Body of pancreas (tissue), 4 donors: ENCODE measurements around the gene REXO4. TPM values are rescaled to one million over a fixed set of nuclear protein-coding genes. Genes with fewer than 3 reads are reported as not detected.
A peak's percentile ranks its signal among the peaks of the same experiment; 100 is the strongest.

Experiments
- ATAC-seq: fragments of 150-250 bp; one replicate; pipeline ENCODE4 v1.9.1; 2016
- DNase-seq, 4 donors: peaks; one replicate each; pipeline ENCODE4 v3.0.0-alpha.2; 2019
- H3K27ac ChIP-seq, 4 donors: fragments of 200-600 bp; sonication (generic); 1 replicate in 3 of 4; 2 replicates in 1 of 4; pipeline versions ENCODE4 v1.5.1 to v1.6.1; 2016 to 2019; ENCODE audit warnings: mild to moderate bottlenecking in 1 of 4, mixed read lengths in 1 of 4, moderate library complexity in 1 of 4
- H3K27me3 ChIP-seq, 2 donors: fragments of 200-600 bp; sonication (generic); one replicate each; pipeline ENCODE4 v1.6.0; 2016; ENCODE audit warnings: mild to moderate bottlenecking in 1 of 2
- H3K36me3 ChIP-seq, 2 donors: fragments of 200-600 bp; sonication (generic); replicated peaks in 1 of 2; 2 replicates each; pipeline ENCODE4 v1.5.1; 2016; ENCODE audit warnings: low read depth in 2 of 2; ENCODE audit not compliant: insufficient read depth in 1 of 2
- H3K4me1 ChIP-seq: fragments of 200-600 bp; sonication (generic); one replicate; pipeline ENCODE4 v1.6.0; 2016
- H3K4me3 ChIP-seq, 2 donors: fragments of 200-600 bp; sonication (generic); 1 replicate in 1 of 2; 2 replicates in 1 of 2; pipeline ENCODE4 v1.5.1; 2016 to 2019
- H3K9me3 ChIP-seq, 3 donors: fragments of 200-600 bp; sonication (generic); 1 replicate in 2 of 3; 2 replicates in 1 of 3; pipeline ENCODE4 v1.5.1; 2016
- CTCF ChIP-seq, 7 experiments: fragments of 450-650 bp in 4 of 7; fragments of 200-600 bp in 3 of 7; sonication (generic) in 3 of 7; IDR thresholded peaks; one replicate each; pipeline ENCODE4 v1.5.1; 2016 to 2019; ENCODE audit warnings: antibody characterized with exemption in 7 of 7
- POLR2A ChIP-seq, 3 donors: fragments of 450-650 bp; IDR thresholded peaks; one replicate each; pipeline ENCODE4 v1.6.1; 2016; ENCODE audit warnings: antibody characterized with exemption in 3 of 3, mild to moderate bottlenecking in 2 of 3
- WGBS, 2 donors: methylation state at CpG; one replicate each; pipeline ENCODE4 v1.1.5; 2017; 5-methylcytosine and 5-hydroxymethylcytosine counted together
- intact Hi-C: fragments of 100-400 bp; cut with DNase I; formaldehyde crosslinking; loops from one replicate; pipeline ENCODE4 v1.15.1; 2023
- total RNA-seq, 2 donors: library from RNA; depleted of rRNA; stranded (reverse); fragments of >200 nt; gene quantifications; one replicate each; pipeline ENCODE4 v1.1.0, GENCODE V29; 2016

Gene REXO4
- total RNA-seq, 2 donors from 2014 or later: 15.6 to 21.8 TPM

- intact Hi-C loops: no loop called here
- Histone ChIP-seq H3K4me1 (peaks cover 76% of the 10 kb centered on the region), H3K36me3 (peaks cover 4 to 13% of the 10 kb centered on the region in 2 donors), H3K27ac (peak overlapping the region; percentile 22 to 73 (median 50)), H3K27me3 (no peaks in the 10 kb centered on the region), H3K4me3 (no peak overlapping the region), H3K9me3 (no peaks in the 10 kb centered on the region)
- ATAC-seq (peak; percentile 57), DNase-seq (peak in 2 of 4 donors; percentile 37 to 71)
- no peak for TF ChIP-seq POLR2A (IDR thresholded peaks at IDR 0.05)
- TF ChIP-seq CTCF (IDR thresholded peaks at IDR 0.05): no peak
- WGBS, 2 donors: 11 to 23% methylated on average over 10 to 18 of the region's 18 CpGs
These were observed 49.4 kb downstream of the REXO4 start for GRCh38 chr9:133368249-133368881.

GRCh38 chr9:133367778-133368177 lies 50.0 kb downstream of the REXO4 start:
- H3K4me3 ChIP-seq: no peak overlapping the region
- H3K4me1 ChIP-seq: peaks cover 70% of the 10 kb centered on the region
- H3K27ac ChIP-seq: peak overlapping the region; percentile 19 to 73 (median 50)
- H3K27me3 ChIP-seq: no peaks in the 10 kb centered on the region
- ATAC-seq (no peak), DNase-seq (no peak)
- no peak for TF ChIP-seq CTCF (IDR thresholded peaks at IDR 0.05)
- TF ChIP-seq POLR2A (IDR thresholded peaks at IDR 0.05): no peak
- no peaks in the 10 kb centered on the region for H3K9me3 ChIP-seq
- intact Hi-C loops: no loop called here
- peaks cover 4 to 17% of the 10 kb centered on the region in 2 donors for H3K36me3 ChIP-seq
- WGBS, 2 donors: 70 to 74% methylated on average over 10 of the region's 10 CpGs

GRCh38 chr9:133367221-133367620 lies 50.6 kb downstream of the REXO4 start:
- intact Hi-C loops: no loop called here
- 80 to 92% methylated on average over 11 to 22 of the region's 22 CpGs for WGBS, 2 donors
- TF ChIP-seq CTCF (IDR thresholded peaks at IDR 0.05) (no peak), POLR2A (IDR thresholded peaks at IDR 0.05) (no peak)
- ATAC-seq: no peak
- peak overlapping the region in 2 of 4 donors; percentile 66 to 73 for H3K27ac ChIP-seq
- H3K9me3 ChIP-seq: no peaks in the 10 kb centered on the region
- H3K4me1 ChIP-seq: peaks cover 65% of the 10 kb centered on the region
- no peaks in the 10 kb centered on the region for H3K27me3 ChIP-seq
- no peak overlapping the region for H3K4me3 ChIP-seq
- no peak for DNase-seq
- peaks cover 4 to 21% of the 10 kb centered on the region in 2 donors for H3K36me3 ChIP-seq

- Histone ChIP-seq H3K36me3 (peaks cover 4 to 25% of the 10 kb centered on the region in 2 donors), H3K9me3 (no peaks in the 10 kb centered on the region), H3K27ac (peak overlapping the region in 1 of 4 donors; percentile 66), H3K4me1 (peaks cover 57% of the 10 kb centered on the region), H3K4me3 (no peak overlapping the region), H3K27me3 (no peaks in the 10 kb centered on the region)
- intact Hi-C loops: no loop called here
- 91 to 92% methylated on average over 4 to 11 of the region's 11 CpGs for WGBS, 2 donors
- ATAC-seq (no peak), DNase-seq (no peak)
- TF ChIP-seq POLR2A (IDR thresholded peaks at IDR 0.05): no peak
- no peak for TF ChIP-seq CTCF (IDR thresholded peaks at IDR 0.05)
These were observed 51.4 kb downstream of the REXO4 start for GRCh38 chr9:133366435-133366834.
